Occipital lobe (tissue), 2 donors: ENCODE measurements around the gene STXBP5L. TPM values are rescaled to one million over a fixed set of nuclear protein-coding genes. Genes with fewer than 3 reads are reported as not detected.
"Not testable (repeated sequence)": the region's sequence is repeated elsewhere in the genome, so short reads cannot be mapped to it uniquely, and the experiment has no call there.

Source experiments
- DNase-seq: peaks from one replicate; lab custom pipeline; 2025; lab: John Stamatoyannopoulos, UW
- total RNA-seq: library from RNA; depleted of rRNA; stranded (reverse); fragments of >200 nt; gene quantifications from one replicate; pipeline ENCODE4 v1.2.3, GENCODE V29; 2014

The STXBP5L gene
- total RNA-seq, 1 donor from 2014 or later = 18.6 TPM

DNA sequence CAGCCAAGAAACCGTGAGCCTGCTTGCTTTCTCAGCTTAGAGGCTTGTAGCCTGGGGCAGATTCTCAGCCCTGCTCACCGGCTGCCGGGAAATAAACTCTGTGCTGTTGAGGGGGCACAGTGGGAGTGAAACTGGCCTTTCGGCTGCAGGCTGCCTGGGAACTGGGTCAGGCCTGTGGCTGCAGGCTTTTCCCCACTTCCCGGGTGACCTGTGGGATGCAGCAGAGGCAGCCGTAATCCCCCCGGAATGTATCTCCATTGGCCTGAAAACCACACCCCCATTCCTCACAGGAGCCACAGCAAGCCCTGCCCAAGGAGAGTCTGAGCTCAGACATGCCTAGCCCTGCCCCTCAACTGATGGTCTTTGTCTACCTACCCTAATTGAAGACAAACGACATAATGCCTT lies 110.9 kb downstream of the STXBP5L start:
- no peak for DNase-seq

- no peak for DNase-seq
These were observed 155.6 kb downstream of the STXBP5L start for GRCh38 chr3:121063628-121064027.

- DNase-seq = no peak
These were observed 156.1 kb downstream of the STXBP5L start for GRCh38 chr3:121064121-121064520.

GRCh38 chr3:121072133-121072532 lies 164.1 kb downstream of the STXBP5L start:
- DNase-seq = no peak

GRCh38 chr3:121073011-121073410 lies 165.0 kb downstream of the STXBP5L start:
- DNase-seq = no peak

GRCh38 chr3:121075191-121075590 lies 167.2 kb downstream of the STXBP5L start:
- no peak for DNase-seq

DNA sequence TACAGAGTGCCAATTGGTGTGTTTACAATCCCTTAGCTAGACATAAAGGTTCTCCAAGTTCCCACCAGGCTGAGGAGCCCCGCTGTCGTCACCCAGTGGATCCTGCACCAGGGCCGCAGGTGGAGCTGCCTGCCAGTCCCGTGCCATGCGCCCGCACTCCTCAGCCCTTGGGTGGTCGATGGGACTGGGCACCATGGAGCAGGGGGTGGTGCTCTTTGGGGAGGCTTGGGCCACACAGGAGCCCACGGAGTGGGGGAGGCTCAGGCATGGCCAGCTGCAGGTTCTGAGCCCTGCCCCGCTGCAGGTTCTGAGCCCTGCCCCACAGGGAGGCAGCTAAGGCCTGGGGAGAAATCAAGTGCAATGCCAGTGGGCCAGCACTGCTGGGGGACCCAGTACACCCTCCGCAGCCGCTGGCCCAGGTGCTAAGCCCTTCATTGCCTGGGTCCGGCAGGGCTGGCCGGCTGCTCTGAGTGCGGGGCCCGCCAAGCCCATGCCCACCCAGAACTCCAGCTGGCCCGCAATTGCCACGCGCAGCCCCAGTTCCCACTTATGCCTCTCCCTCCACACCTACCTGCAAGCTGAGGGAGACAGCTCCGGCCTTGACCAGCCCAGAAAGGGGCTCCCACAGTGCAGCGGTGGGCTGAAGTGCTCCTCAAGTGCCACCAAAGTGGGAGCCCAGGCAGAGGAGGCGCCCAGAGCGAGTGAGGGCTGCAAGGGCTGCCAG lies 170.5 kb downstream of the STXBP5L start:
- not testable (repeated sequence) for DNase-seq

DNA sequence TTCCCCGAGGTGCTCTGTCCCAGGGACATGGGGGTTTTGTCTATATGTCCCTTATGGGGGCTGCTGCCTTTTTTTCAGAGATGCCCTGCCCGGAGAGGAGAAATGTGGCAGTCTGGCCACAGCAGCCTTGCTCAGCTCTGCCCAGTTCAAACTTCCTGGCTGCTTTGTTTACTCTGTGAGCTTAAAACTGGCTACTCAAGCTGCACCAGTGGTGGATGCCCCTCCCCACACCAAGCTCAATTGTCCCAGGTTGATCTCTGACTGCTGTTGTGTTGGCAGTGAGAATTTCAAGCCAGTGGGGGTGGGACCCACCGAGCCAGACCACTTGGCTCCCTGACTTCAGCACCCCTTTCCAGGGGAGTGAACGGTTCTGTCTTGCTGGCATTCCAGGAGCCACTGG lies 188.9 kb downstream of the STXBP5L start:
- DNase-seq = no peak

DNA sequence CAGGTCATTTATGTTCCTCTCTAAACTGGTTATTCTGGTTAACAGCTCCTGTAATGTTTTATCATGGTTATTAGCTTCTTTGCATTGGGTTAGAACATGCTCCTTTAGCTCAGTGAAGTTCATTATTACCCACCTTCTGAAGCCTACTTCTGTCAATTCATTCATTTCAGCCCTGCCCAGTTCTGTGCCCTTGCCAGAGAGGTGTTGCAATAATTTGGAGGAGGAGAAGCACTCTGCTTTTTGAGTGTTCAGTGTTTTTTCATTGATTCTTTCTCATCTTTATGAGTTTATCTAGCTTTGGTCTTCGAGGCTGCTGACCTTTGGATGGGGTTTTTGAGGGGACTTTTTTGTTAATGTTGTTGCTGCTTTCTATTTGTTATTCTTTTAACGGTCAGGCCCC lies 203.1 kb downstream of the STXBP5L start:
- not testable (repeated sequence) for DNase-seq

GRCh38 chr3:121111914-121112612 lies 204.1 kb downstream of the STXBP5L start:
- DNase-seq = no peak

- DNase-seq = no peak
These were observed 218.2 kb downstream of the STXBP5L start for GRCh38 chr3:121126033-121126706.

- DNase-seq = no peak
These were observed 218.7 kb downstream of the STXBP5L start for GRCh38 chr3:121126707-121127035.

DNA sequence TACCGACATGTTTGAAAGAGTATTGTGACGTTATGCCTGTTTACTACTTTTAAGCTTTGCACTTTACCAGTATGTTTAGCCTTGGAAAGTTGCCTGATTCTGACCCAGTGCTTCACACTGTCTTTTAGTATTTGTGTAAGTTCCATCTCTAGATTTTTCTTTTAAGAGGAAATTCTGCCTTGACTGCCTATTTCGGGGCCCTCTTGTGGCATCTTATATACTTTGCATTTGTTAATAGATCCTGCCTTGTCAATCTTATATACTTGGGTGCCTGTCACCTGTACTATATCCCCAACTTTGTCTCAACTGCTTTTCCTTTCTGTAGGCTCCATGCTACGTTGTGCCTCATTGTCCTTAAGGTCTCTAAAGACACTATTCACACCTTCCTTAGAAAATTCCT lies 244.6 kb downstream of the STXBP5L start:
- no peak for DNase-seq

DNA sequence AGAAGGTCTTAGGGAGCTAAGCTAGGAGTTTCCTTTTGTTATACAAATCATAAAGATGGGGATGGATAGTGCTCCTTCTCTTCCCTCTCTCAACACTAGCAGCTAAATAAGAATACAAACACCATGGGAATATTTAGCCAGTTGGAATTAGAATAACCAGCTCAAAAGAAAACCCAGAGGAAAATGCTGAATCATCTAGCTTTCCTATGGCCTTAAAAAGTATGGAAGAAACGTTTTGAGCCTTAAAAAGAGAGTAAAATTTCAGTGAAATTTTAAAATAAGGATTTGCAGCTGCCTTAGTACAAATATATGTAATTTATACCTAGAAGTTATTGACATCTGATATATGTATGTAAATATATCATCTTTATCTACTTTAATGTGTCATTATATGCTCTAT lies 245.8 kb downstream of the STXBP5L start:
- DNase-seq = no peak

DNA sequence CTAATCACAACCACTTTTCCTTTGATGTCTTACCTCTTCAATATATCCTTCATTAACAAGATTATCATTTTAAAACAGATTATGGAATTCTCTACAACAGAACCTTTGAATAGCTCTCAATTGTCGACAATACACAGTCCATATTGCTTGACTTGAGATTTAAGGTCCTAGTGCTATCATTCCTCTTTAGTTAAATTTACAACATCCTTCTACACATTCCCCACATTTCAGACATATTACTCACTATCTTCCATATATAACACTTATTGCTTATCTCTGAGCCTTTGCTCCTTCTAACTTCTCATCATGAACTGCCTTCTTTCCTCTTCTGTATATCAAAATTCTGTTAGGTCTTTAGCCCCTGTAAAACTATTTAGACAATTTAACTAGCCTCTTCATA lies 247.0 kb downstream of the STXBP5L start:
- DNase-seq = no peak

DNA sequence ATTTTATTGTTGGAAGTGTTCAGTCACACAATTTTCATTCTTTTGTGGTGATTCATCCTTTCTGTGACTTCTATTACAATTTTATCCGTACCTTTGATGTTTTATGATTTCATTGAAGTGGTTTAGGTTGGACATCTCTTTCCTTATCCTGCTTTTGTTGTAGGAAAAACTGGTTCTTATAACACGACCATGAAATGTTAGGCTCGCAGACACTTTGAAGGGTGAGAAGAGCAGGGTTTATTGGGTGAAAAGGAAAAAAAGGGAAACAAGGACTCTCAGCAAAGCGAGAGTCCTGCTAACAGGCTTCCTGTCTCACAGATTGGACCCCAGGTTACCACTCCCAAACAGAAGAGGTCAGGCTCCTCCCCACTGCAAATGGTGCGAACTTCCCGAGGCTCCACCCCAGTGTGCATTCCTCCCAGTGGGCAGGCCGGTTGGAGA lies 257.4 kb downstream of the STXBP5L start:
- no peak for DNase-seq

GRCh38 chr3:121167374-121168139 lies 259.6 kb downstream of the STXBP5L start:
- DNase-seq = no peak

DNA sequence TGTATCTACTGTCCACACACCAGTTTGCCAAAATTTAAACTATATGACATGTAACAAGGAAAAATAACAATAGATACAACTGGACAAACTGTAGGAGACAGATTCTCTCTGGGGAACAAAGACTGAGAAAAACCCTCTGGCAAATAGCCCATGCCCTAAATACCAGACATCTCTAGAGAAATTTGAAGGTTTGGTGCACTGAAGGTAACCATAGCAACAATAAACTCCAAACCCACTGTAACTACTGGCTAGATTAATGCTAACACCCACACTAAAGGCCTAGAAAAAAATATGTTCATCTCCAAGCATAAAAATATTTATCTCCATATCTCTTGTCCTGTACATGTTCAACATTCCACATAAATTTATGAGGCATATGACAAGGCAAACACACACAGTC lies 267.1 kb downstream of the STXBP5L start:
- no peak for DNase-seq

- DNase-seq = not testable (repeated sequence)
These were observed 282.6 kb downstream of the STXBP5L start for GRCh38 chr3:121190626-121191025.

DNA sequence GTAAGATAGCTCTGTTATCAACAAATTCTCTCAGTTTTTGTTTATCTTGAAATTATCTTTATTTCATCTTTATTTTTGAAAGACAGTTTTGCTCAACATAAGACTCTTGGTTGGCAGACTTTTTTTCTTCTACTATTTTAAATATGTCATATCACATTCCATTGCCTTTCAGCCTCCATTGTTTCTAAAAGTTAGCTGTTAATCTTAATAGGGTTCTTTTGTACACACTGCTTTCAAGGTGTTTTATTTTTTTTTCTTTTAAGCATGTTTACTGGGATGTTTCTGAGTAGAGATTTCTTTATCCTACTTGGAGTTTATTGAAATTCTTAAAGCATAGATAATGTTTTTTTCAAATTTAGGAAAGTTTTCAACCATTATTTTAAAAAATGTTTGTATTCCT lies 294.6 kb downstream of the STXBP5L start:
- no peak for DNase-seq

GRCh38 chr3:121223116-121223515 lies 315.1 kb downstream of the STXBP5L start:
- no peak for DNase-seq

DNA sequence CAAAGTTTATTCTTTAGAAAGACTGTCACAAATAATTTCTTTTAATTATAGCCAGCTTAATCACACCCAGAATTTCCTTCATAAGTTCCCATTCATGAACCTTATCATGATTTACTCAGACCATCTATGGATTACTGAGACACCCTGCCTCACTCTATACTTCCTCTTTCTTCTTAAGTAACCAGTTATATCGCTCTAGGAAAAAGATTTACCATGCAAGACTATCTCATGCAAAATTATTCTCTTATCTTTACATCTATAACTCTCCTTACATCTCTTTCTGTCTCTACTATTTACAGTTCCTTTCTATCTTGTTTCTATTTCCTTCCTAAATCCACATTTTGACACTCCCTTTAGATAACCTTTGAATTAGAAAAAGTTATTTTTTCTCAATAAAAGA lies 321.0 kb downstream of the STXBP5L start:
- no peak for DNase-seq
